ENCODE results near the gene DHODH.
"Not testable (repeated sequence)": the region's sequence is repeated elsewhere in the genome, so short reads cannot be mapped to it uniquely, and the experiment has no call there.

The DHODH gene

DNA sequence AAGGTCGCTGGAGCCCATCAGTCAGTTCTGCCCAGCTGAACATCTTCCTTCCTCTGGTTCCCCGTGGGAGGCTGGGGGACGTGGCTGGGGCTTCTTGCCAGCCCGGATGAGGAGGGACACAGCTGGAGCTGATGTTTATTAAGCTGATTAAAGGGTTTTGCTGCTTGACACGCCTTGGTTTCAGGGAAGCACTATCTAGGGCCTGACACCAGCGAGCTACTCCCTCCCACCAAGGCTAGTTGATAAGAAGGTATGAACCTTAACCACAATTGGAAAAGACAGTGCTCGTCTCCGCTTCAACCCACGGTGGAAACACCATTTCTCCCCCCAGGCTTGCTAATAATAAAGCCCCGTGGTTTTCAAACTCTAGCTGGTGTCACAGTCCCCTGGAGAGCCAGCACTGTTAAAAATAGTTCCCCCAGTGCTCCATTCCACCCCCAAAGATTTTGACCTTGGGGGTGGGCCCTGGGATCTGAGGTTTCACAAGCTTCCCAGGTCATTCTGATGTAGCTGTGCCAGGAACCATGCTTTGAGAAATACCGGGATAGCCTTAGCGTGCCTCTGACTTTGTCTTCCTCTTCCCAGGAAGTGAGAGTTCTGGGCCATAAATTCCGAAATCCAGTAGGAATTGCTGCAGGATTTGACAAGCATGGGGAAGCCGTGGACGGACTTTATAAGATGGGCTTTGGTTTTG is 5.5 kb downstream of the DHODH start:
- DNase-seq: no peak

DNA sequence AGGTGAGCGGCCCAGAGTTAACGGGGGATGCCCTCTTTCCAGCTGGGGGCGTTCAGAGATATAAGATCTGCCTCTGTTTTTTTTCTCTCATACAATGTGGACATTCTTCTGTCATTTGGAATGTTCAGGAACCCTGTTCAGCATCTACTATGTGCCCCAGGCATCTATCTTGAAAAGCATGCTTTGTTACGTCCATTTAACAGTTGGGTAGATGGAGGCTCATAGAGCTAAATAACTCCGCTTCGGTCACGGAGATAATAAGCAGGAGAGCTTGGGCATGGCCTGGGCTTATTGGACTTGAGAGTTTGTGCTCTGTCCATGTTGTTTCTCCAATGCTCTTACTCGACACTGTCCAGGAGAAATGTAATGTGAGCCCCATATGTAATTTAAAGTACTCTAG is 6.1 kb downstream of the DHODH start:
- no peak for DNase-seq

GRCh38 chr16:72015124-72015523 is 6.6 kb downstream of the DHODH start:
- no peak for DNase-seq

- DNase-seq: no peak
Measured at GRCh38 chr16:72018470-72018869, 9.9 kb downstream of the DHODH start.

- no peak for DNase-seq
Measured at GRCh38 chr16:72021043-72021442, 12.5 kb downstream of the DHODH start.

- no peak for DNase-seq
Measured at GRCh38 chr16:72022127-72022526, 13.6 kb downstream of the DHODH start.

DNA sequence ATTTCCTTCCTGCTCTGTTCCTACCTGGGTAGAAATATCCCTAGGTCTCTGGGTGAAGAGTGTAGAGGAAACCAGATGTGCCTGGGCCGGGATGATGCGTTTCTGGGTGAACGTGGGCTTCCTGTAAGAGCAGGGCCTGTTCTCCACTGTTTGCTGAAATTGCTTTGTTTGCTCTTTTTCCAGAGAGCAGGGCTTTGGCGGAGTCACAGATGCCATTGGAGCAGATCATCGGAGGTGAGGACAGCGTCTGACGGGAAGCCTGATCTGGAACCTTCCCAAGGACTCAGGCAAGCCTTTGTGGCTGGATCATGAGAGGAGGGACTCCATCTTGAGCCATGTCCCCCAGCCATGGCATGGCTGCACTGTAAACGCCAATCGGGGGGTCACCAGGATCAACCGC is 15.4 kb downstream of the DHODH start:
- DNase-seq: no peak

DNA sequence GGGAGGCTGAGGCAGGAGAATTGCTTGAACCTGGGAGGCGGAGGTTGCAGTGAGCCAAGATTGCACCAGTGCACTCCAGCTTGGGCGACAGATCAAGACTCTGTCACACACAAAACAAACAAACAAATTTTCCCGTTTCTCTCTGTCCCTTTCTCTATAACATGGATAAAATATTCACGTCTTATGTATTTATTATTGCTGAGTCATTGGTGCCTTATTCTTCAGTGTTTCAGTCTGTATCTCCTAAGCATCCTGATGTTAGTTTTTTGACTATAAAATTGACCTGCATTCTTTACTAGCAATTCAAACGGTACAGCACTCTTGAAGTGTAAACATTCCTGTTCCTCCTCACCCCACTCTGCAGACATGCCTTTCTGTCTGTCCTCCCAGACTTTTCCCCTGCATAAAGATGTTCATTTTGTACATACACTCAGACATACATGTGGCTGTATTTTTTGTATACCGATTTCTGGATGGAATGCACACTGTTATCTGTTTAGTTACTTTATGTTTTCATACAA is 16.4 kb downstream of the DHODH start:
- DNase-seq: no peak

DNA sequence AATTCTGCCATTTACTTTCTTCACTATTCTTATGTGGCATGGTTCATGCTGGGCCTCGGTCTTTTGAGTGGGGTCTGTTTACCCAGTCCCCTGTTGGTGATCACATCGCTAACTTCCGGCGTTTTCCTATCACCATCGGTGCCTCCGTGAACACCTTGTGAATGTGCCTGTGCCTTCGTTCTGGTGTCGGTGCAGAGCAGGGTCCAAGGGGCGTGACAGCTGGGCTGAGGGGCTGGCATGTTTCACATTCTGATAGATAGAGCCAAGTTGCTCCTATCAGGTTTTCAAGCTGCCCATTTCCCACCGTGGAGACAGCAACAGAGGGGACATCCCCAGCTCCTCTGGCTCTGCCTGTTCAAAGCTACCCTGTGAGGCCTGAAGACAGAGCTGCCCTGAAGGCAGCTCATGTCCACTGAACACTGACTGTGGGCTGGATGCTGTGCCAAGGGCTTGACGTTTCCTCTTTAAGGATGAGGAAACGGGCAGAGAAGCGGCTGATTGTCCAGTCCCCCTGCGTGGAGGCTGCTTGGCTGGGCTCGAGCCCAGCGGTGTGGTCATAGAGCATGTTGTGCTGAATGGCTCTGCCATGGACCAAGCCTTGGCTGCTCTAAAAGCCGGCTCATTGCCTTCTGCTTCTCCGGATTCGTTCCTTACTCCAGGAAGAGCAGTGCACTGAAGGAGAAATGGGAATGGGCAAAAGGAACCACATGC is 17.0 kb downstream of the DHODH start:
- no peak for DNase-seq

DNA sequence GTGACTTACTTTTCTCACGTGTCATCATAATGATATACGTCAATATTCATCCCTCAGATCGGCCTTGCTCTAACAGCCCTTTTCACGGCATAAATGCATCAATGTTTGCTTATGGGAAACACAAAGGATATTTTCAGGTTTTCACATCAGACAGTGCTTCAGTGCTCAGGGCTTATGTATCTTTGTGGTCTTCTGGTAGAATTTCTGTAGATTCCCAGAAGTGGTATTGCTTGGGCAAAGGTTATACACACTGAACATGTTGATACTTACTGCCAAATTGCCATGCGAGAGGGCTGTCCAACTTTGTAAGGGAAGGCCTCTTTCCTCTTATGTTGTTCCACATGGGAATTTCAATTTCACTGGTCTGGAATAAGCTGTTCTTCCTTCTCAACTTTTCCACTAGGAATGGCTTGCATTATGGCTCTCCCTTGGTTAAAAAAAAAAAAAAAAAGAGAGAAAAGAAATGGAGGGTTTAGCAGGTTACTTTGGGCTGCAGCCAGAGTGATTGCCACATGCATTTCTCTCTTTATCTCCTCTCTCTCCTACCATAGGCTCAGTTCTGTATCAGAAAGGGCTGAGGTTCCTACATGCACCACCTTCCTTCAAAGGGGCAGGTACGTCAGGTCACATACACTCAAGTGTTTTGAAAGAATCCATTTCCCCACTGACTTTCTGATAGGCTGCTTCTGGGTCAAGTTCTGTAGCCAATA is 19.3 kb downstream of the DHODH start:
- DNase-seq: no peak

DNA sequence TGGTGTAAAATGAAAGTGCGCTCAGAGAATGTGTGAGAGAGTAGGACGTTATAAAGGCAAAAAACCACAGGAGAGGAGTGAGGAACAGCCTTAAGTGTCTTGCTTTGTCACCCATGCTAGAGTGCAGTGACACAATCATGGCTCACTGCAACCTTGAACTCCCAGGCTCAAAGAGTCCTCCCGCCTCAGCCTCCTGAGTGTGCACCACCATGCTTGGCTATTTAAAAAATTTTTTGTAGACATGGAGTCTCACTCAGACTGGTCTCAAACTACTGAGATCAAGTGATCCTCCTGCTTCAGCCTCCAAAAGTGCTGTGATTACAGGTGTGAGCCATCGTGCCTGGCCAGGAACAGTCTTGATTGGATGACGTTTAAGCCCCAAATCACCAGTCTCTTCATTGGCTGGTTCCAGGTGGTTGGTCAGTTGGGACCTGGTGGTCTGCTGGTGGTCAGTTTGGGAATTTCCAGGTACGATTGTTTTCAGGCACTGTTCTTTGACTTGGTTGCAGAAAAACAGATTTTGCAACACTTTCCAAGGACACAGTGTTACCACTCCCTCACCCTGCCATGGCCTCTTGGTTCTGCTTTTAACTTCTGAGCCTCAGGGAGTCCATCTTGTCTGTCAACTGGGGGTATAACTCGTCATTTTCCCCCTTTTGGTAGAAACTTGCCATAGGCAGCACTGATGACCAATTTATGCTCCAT is 21.2 kb downstream of the DHODH start:
- no peak for DNase-seq

GRCh38 chr16:72033437-72033836 is 24.9 kb downstream of the DHODH start:
- DNase-seq: no peak

DNA sequence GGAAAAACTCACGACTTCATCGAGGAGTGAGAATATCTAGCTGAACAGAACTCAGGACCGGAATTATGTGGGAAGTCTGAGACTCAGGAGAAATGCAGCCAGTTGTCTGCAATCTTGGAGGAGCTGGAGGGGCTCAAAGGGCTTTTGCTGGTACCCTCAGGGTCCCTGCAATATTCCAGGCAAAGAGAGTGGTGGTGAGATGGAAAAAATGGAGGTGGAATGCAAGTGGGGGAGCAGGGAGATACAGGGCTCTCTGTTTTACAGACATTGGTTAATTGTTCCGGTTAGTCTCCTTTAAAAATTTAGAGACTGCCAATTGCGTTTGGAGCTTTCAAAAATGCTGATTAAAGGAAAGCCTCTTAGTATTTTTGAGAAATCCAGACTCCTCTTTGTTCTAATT is 27.6 kb downstream of the DHODH start:
- DNase-seq: no peak

GRCh38 chr16:72042157-72042660 is 33.7 kb downstream of the DHODH start:
- DNase-seq: no peak

DNA sequence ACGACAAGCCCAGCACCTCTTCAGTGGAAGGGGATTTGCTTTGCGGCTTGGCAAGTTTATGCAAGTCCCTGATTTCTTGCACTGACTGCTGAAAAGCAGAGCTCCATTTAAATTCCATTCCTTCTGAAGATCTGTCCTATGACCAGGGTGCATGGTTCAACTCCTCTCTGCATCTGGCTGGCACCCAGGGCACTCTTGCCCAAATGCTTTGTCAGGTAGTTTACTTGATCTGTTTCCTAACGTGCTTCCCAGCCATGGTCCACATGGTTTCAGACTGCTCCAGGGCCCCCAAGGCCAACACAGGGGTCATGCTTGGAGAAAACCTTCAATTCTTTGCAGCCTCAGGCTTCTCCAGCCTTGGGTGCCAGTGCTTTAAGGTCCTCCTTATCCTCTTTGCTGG is 34.5 kb downstream of the DHODH start:
- no peak for DNase-seq

DNA sequence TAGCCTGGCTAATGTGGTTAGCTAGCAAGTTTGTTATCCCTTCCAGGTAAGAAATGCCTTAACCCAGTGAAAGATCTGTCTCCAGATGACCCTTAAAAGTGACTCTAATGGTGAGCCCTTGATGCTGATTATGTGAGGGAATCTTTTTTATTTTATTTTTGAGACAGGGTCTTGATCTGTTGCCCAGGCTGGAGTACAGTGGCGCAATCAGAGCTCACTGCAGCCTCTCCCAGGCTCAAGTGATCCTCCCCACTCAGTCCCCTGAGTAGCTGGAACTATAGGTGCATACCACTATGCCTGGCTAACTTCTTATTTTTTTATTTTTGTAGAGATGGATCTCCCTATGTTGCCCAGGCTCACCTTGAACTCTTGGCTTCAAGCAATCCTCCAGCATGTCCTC is 35.0 kb downstream of the DHODH start:
- DNase-seq: no peak

- no peak for DNase-seq
Measured at GRCh38 chr16:72044296-72044695, 35.8 kb downstream of the DHODH start.

DNA sequence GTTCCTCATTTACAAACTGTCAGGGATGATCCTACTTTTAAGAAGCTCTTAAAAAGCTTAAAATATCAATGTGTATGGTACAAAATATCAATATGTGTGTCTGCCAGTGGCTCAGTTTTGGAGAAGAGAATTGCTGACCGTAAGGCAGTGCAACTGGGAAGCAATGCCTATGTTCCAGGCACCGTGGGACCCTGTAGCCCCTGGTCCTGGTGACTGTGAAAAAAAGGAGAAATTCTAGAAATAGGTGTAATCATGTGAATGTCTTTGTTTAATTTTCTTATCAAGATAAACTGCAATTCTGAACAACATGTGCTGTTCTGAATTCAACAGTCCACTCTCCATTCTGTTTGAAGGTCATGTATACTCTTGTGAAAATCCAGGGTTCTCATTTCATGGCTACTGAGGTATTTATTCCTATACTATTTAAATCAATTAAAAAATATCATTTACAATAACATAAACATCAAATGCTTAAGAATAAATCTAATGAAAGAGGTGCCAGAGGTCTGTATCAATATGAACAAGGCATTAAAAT is 36.3 kb downstream of the DHODH start:
- no peak for DNase-seq

GRCh38 chr16:72049110-72049509 is 40.6 kb downstream of the DHODH start:
- DNase-seq: no peak

GRCh38 chr16:72050769-72051464 is 42.4 kb downstream of the DHODH start:
- no peak for DNase-seq

GRCh38 chr16:72051818-72052217 is 43.3 kb downstream of the DHODH start:
- DNase-seq: no peak

DNA sequence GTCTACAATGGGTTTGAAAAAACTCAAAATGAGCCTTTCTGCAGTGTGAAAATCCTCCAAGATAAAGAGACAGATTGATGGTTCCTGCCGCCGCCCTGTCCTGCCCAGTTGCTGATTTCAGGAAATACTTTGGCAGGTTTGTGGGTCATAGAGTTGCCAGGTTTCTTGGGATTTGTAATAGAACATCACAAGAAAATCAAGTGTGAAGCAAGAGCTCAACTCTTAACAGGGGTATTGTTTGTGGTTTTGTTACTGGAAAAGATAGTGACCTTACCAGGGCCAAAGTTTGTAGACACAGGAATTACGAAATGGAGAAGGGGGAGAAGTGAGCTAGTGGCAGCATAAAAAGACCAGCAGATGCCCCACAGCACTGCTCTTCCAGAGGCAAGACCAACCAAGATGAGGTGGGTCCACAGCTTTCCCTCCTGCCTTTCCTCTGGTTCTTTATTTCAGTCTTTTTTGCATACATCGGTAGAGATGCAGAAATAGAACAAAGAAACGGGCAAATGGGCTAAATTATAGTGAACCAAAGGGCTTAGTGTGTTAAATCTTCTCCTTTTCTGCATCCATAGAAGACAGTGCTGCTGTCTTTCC is 45.8 kb downstream of the DHODH start, which contains the start of gene HP:
Gene HP, plus strand, starts transcription at position 252 of the 594 bp plus-strand sequence. Its CDS starts 148 bp downstream, at position 400.
- DNase-seq: not testable (repeated sequence)
